Measurements from ENCODE around the gene GPR160. TPM values are rescaled to one million over a fixed set of nuclear protein-coding genes. Genes with fewer than 3 reads are reported as not detected.
"Not testable (repeated sequence)": the region's sequence is repeated elsewhere in the genome, so short reads cannot be mapped to it uniquely, and the experiment has no call there.

GPR160 gene
- total and polyA plus RNA-seq, 5 donors, result 0.48 to 0.84 (median 0.65) TPM

DNA sequence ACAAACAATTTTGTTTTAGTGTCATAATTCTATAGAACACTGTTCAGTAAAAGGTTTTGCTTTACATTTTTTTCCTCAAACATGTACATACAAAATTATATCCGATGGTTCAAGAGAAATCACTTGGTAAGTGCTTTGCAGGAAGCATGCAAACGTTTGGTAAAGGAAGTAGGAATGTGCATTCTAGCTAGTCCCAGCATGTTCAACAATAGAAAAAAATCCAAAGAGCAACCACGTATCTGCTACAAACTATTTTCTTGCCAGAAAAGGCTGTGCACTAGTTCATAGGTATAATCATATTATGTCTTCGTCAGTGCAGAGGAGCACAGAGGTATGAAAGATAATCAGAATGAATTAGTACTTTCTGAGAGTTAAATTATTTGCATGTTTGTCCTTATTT, 58.0 kb downstream of the GPR160 start:
- intact Hi-C loops (cut with DNase I), result no loop called here
- no peak for DNase-seq
- no peak for ATAC-seq
- no peaks in the 10 kb centered on the region for H3K9me3 ChIP-seq (ENCODE audit: control insufficient read depth, low read length)
- WGBS, result 75% methylated on average over 4 of the region's 4 CpGs
- no peaks in the 10 kb centered on the region for H3K4me1 ChIP-seq (ENCODE audit: control insufficient read depth, insufficient read depth, low read length)
- no peak overlapping the region for H3K4me3 ChIP-seq (ENCODE audit: low read length)
- H3K27me3 ChIP-seq (ENCODE audit: control insufficient read depth, insufficient read depth), result no peaks in the 10 kb centered on the region
- no peak overlapping the region for H3K27ac ChIP-seq (ENCODE audit: low read length)

DNA sequence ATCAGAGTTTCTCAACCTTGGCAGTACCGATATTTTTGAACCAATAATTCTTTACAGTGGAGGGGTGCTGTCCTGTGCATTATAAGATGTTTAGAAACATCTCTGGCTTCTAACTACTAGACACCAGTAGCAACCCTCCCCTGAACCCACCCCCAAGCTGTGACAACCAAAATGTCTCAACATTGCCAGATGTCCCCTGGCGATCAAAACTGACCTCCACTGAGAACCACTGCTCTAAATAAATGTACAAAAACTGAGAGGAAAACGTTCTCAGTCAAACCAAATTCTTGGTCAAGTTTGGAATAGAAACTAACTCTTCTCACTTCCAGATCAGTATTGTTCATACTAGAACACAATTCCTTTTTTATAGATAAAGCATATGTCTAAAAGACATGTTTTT, 58.5 kb downstream of the GPR160 start:
- ATAC-seq (no peak), DNase-seq (no peak)
- no peaks in the 10 kb centered on the region for H3K9me3 ChIP-seq (ENCODE audit: control insufficient read depth, low read length)
- intact Hi-C loops (cut with DNase I), result no loop called here
- whole genome bisulfite sequencing, result 88% methylated on average over 3 of the region's 3 CpGs
- H3K4me3 ChIP-seq (ENCODE audit: low read length), result no peak overlapping the region
- H3K27me3 ChIP-seq (ENCODE audit: control insufficient read depth, insufficient read depth), result no peaks in the 10 kb centered on the region
- no peak overlapping the region for H3K27ac ChIP-seq (ENCODE audit: low read length)
- no peaks in the 10 kb centered on the region for H3K4me1 ChIP-seq (ENCODE audit: control insufficient read depth, insufficient read depth, low read length)

DNA sequence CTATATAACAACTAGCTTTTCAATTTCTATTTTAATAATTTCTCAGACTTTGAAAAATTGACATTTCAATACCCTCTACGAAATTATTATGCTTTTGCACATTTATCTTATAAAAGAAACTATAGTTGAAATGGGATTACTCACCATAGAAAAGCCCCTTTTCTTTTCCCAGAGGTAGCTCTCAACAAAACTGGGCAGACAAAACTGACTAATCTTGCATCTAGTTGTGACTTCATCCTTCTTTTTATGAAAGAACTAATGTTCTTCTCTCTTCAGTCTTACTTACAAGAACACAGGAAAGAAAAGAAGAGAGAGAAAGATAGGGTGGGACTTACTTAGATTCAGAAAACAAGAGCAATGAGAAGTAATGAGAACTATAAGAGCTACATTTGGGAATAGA, 61.0 kb downstream of the GPR160 start:
- Histone ChIP-seq H3K4me3 (ENCODE audit: low read length) (no peak overlapping the region), H3K4me1 (ENCODE audit: control insufficient read depth, insufficient read depth, low read length) (no peaks in the 10 kb centered on the region), H3K9me3 (ENCODE audit: control insufficient read depth, low read length) (no peaks in the 10 kb centered on the region), H3K27ac (ENCODE audit: low read length) (no peak overlapping the region), H3K27me3 (ENCODE audit: control insufficient read depth, insufficient read depth) (no peaks in the 10 kb centered on the region)
- intact Hi-C loops (cut with DNase I), result no loop called here
- 72% methylated on average over 1 of the region's 1 CpG for WGBS
- ATAC-seq (no peak), DNase-seq (no peak)

DNA sequence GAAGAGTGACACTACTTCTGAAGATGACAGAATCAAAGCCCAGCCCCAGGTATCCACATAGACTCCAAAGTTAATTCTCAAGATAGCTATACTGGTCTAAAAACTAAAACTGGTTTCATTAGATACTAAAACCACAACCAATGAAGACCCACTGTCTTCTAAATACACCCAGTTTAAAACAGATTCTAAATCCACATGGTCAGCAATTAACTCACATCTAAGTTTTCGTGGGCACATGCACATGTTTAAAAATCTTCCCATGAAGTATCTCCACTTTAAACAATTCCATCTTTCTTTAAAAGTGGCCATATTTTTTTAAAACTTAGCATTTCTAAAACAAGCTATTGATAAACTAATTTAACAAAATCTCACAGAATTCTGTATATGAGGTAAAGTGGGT, 63.1 kb downstream of the GPR160 start:
- ATAC-seq, result no peak
- H3K27ac ChIP-seq (ENCODE audit: low read length), result no peak overlapping the region
- no peaks in the 10 kb centered on the region for H3K27me3 ChIP-seq (ENCODE audit: control insufficient read depth, insufficient read depth)
- no peaks in the 10 kb centered on the region for H3K9me3 ChIP-seq (ENCODE audit: control insufficient read depth, low read length)
- no peak overlapping the region for H3K4me3 ChIP-seq (ENCODE audit: low read length)
- no peaks in the 10 kb centered on the region for H3K4me1 ChIP-seq (ENCODE audit: control insufficient read depth, insufficient read depth, low read length)
- 92% methylated on average over 1 of the region's 1 CpG for WGBS
- intact Hi-C loops (cut with DNase I), result no loop called here
- DNase-seq, result no peak

DNA sequence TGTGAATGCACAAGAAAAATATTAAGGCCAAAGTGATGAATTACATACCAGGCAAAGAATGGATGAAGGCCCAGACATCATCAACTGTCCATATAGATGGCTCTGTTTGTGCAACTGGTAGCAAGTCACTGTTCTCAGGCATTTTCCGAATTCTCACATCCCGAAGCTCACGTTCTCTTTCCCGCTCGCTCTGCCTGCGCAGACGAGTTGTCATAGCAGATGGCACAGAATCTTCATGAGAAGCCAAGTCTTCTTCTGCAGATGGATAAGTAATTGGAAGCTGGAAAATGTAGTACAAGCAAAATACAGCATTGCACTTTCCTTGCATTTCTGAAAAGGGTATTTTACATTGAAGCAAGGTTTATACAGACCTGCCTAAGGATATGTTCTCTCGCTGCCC, 64.6 kb downstream of the GPR160 start:
- Histone ChIP-seq H3K4me1 (ENCODE audit: control insufficient read depth, insufficient read depth, low read length) (no peaks in the 10 kb centered on the region), H3K27me3 (ENCODE audit: control insufficient read depth, insufficient read depth) (no peaks in the 10 kb centered on the region), H3K4me3 (ENCODE audit: low read length) (no peak overlapping the region), H3K27ac (ENCODE audit: low read length) (no peak overlapping the region), H3K9me3 (ENCODE audit: control insufficient read depth, low read length) (no peaks in the 10 kb centered on the region)
- no peak for ATAC-seq
- DNase-seq, result no peak
- 97% methylated on average over 8 of the region's 8 CpGs for WGBS
- intact Hi-C loops (cut with DNase I), result no loop called here

DNA sequence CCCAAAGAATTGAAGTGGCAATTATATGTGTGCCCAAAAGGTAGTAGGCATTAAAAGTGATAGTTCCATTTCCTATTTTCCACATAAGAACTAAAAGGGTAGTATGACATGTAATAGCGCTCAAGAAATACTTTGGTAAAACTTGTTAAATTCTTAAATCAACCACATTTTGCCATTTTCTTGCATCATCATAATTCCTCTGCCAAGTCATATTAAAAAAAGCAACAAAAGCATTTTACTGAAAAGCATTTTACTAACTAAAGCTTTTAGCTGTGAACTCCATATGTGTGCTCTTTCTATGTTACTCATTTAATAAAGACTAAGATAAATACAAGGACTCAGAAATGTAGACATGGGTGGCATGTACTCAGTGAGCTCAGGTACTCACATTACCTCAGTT, 70.1 kb downstream of the GPR160 start:
- no peak overlapping the region for H3K27ac ChIP-seq (ENCODE audit: low read length)
- no peaks in the 10 kb centered on the region for H3K9me3 ChIP-seq (ENCODE audit: control insufficient read depth, low read length)
- no peaks in the 10 kb centered on the region for H3K27me3 ChIP-seq (ENCODE audit: control insufficient read depth, insufficient read depth)
- WGBS, result 94% methylated on average over 1 of the region's 1 CpG
- DNase-seq (no peak), ATAC-seq (no peak)
- intact Hi-C loops (cut with DNase I), result no loop called here
- no peak overlapping the region for H3K4me3 ChIP-seq (ENCODE audit: low read length)
- H3K4me1 ChIP-seq (ENCODE audit: control insufficient read depth, insufficient read depth, low read length), result no peaks in the 10 kb centered on the region

DNA sequence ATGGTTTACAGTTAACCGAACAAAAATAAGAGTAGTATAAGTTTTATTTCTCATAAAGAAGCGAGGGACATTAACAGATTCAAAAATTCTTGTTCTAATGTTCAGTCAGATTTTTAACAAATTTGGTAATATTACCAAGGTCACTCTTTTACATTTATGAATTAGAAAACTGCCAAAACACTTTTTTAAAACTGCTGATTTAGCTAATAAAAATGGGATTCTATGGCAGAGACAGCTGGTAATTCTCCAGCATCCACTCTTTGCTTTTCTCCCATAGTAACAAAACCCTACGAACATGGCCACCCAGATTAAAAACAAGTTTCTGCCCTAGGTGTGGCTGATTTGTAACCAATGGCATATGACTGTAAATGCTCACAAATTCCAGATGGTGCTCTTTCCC, 71.2 kb downstream of the GPR160 start:
- no peaks in the 10 kb centered on the region for H3K27me3 ChIP-seq (ENCODE audit: control insufficient read depth, insufficient read depth)
- DNase-seq, result no peak
- no peak overlapping the region for H3K27ac ChIP-seq (ENCODE audit: low read length)
- H3K4me1 ChIP-seq (ENCODE audit: control insufficient read depth, insufficient read depth, low read length), result no peaks in the 10 kb centered on the region
- intact Hi-C loops (cut with DNase I), result no loop called here
- WGBS, result 90% methylated on average over 3 of the region's 3 CpGs
- no peak overlapping the region for H3K4me3 ChIP-seq (ENCODE audit: low read length)
- no peak for ATAC-seq
- no peaks in the 10 kb centered on the region for H3K9me3 ChIP-seq (ENCODE audit: control insufficient read depth, low read length)

DNA sequence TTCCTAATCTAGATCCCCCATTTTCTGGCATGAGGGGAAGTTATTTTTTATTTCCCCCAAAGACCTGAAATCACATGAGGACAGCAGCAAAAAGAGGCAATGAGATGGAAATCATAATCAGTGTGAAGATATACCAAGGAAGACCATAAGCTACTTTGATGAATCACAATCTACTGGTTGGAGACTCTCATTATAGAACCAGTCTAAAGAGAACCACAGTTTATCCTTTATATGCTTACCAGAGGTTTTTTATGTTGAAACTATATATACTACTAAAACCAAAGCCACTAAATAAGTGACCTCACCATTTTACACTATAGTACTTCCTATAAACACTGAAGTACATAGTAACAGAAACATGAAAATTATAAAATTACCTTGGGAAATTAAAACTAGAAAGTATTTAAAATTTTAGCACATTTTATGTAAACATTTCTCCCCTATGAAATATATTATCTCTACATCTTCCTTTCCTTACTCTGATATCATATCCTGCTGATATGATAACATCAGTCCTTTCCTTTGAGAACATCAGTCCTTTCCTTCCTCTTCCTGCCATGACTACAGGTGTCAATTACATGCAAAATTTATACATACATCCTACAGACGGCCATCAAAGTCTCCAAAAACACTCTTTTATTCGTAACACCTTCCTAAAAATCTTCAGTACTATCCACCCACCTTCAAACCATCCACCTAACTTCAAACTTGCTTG, 71.9 kb downstream of the GPR160 start:
- intact Hi-C loops (cut with DNase I), result no loop called here
- Histone ChIP-seq H3K4me3 (ENCODE audit: low read length) (no peak overlapping the region), H3K27ac (ENCODE audit: low read length) (no peak overlapping the region), H3K27me3 (ENCODE audit: control insufficient read depth, insufficient read depth) (no peaks in the 10 kb centered on the region), H3K9me3 (ENCODE audit: control insufficient read depth, low read length) (no peaks in the 10 kb centered on the region), H3K4me1 (ENCODE audit: control insufficient read depth, insufficient read depth, low read length) (no peaks in the 10 kb centered on the region)
- no peak for ATAC-seq
- WGBS, result 85% methylated on average over 2 of the region's 2 CpGs
- no peak for DNase-seq

DNA sequence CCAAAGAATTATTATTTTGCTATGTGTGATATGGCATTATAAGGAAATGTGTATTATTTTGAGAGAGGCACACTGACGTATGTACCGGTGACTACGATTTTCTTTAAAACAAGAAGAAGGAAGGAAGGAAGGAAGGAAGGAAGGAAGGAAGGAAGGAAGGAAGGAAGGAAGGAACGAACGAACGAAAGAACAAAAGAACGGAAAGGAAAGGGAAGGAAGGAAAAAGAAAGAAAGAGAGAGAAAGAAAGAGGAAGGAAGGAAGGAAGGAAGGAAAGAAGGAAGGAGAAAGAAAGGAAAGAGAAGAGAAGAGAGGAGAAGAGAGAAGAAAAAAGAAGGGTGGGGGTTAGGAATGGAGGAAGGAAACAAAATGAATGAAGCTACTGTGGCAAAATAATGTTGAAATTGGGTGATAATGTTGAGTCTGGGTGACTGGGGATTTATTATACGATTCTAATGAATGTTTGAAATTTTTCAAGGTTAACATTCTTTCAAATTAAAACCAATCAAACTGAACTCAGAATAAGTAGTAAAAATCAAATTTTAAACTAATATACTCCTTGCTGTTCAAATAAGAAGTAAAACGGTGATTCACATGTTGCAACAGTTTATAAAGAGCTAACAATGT, 73.5 kb downstream of the GPR160 start:
- intact Hi-C loops (cut with DNase I), result no loop called here
- no peak overlapping the region for H3K27ac ChIP-seq (ENCODE audit: low read length)

DNA sequence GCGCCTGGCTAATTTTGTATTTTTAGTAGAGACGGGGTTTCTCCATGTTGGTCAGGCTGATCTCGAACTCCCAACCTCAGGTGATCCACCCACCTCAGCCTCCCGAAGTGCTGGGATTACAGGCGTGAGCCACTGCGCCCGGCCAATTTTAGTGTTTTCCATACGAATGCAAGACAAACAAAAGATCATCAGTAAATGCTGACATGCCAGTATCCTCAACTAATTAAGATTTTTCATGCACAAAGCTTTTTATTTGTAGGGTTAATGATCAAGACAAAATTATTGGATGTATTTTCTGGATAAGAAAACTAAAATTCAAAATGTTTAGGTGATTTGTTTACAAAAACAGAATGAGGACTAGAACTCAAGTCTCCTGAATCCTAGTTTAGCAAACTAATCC, 76.4 kb downstream of the GPR160 start:
- 98% methylated on average over 8 of the region's 8 CpGs for WGBS
- intact Hi-C loops (cut with DNase I), result not testable (repeated sequence)

More for the DNA sequence above, 73.5 kb downstream of the GPR160 start:
- no peaks in the 10 kb centered on the region for H3K4me1 ChIP-seq (ENCODE audit: control insufficient read depth, insufficient read depth, low read length)
- no peak overlapping the region for H3K4me3 ChIP-seq (ENCODE audit: low read length)
- H3K27me3 ChIP-seq (ENCODE audit: control insufficient read depth, insufficient read depth), result no peaks in the 10 kb centered on the region
- WGBS, result 80% methylated on average over 9 of the region's 9 CpGs
- H3K9me3 ChIP-seq (ENCODE audit: control insufficient read depth, low read length), result no peaks in the 10 kb centered on the region
- DNase-seq (no peak), ATAC-seq (no peak)

DNA sequence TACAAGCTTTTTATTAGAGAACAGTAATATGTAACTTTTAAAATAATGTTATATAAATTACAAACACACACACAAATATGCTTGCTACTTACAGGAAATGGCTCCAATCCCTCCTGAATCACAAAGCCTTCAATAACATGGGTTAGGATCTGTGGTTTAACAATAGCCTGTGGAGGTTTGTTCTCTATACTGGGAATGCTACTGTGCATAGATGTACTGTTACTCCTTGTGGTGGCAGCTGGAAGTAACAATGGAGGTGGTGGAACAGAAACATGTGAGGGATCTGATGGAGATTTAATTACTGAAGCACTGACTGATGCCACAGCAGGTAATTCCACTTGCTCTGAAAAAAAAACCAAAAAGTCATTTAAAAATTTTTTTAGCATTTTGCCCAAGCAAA, 79.3 kb downstream of the GPR160 start:
- Histone ChIP-seq H3K9me3 (ENCODE audit: control insufficient read depth, low read length) (no peaks in the 10 kb centered on the region), H3K27me3 (ENCODE audit: control insufficient read depth, insufficient read depth) (no peaks in the 10 kb centered on the region), H3K4me3 (ENCODE audit: low read length) (no peak overlapping the region), H3K4me1 (ENCODE audit: control insufficient read depth, insufficient read depth, low read length) (no peaks in the 10 kb centered on the region), H3K27ac (ENCODE audit: low read length) (no peak overlapping the region)
- intact Hi-C loops (cut with DNase I), result no loop called here
- DNase-seq (no peak), ATAC-seq (no peak)

More for the DNA sequence above, 76.4 kb downstream of the GPR160 start:
- not testable (repeated sequence) for ATAC-seq; H3K4me3 ChIP-seq (ENCODE audit: low read length); H3K4me1 ChIP-seq (ENCODE audit: control insufficient read depth, insufficient read depth, low read length); H3K27ac ChIP-seq (ENCODE audit: low read length); H3K27me3 ChIP-seq (ENCODE audit: control insufficient read depth, insufficient read depth); H3K9me3 ChIP-seq (ENCODE audit: control insufficient read depth, low read length); DNase-seq
